GM18909 (cell line): ENCODE measurements around the gene SBNO2.

Experiments used
- ATAC-seq: cut with Tn5 transposase; IDR thresholded peaks from one replicate; pipeline ENCODE4 v1.9.1; 2021; ENCODE audit warnings: mild to moderate bottlenecking; ENCODE audit not compliant: unreplicated experiment, poor library complexity

SBNO2 gene

DNA sequence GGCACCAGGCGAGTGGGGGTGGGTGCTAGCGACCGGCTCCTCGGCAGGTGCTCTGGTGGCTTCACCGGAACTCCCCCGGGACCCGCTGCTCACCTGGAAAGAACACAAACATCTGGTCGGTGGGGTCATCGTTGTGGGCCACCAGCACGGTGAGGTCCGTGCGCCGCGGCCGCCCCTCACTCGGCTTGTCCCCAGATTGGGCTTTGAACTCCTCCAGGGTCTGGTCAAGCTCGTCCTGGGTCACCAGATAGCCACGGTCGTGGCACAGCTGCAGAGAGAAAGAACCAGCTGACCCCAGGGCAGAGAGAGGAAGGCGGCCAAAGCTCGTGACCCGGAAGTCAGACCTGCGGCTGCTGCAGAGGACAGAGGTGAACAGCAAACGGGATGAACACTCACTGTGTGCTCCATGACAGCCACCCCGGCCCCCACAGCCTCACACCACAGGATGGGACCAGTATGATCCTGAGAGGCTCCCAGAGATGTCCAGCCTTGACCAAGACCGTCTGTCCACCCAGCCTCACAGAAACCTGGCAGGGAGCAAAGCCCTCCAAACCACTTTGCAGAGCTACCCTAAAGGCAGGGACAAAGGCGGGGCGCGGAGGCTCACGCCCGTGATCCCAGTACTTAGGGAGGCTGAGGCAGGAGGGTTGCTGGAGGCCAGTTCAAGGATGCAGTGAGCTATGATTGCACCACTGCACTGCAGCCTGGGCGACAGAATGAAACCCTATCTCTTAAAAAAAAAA, 80.1 kb downstream of the SBNO2 start:
- no peak for ATAC-seq

DNA sequence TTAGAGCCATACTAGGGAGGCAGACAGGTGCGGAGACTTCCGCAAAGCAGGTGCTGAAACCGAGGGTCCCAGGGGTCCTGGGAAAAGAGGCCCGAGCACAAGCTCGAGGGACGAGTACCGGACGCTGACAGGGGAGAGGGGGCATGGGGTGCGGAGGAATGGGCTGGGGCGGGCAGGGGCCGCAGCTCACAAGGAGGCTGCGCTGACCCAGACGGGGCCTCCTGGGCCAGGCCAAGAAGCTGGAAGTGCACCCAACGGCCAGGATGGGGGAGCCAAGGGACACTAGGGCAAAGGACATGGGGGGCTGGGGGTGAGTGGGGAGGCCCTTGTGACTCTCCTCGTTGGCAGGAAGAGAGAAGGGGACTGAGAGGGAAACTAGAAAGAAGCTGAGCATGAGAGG, 80.7 kb downstream of the SBNO2 start:
- no peak for ATAC-seq

DNA sequence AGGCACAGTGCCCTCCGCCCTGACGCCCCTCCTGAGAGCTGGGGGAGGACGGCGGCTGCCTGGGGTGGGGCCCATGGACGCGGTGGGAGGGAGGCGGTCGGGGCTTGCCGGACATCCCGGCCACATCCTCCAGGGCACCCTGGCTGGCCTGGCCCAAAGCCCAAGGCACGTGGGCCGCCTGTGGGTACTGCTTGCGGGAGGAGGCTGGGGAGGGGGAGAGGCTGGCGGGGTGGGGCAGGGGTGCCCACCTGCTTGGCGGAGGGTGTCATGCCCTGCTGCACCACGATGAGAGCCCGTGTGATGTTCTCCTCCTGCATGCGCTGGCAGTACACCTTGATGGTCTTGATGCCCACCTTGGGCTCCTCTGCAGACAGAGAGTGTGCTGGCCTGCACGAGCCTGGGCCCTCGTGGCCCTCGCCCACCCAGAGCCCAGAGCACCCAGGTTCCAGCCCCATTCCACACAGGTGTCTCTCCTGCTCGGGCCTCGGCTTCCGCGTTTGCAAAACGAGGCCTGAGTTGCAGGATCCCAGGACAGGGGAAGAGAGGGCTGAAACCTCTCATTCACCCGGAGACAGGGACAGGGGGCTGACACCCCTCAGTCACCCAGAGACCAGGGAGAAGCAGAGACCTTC, 82.4 kb downstream of the SBNO2 start:
- ATAC-seq = no peak

DNA sequence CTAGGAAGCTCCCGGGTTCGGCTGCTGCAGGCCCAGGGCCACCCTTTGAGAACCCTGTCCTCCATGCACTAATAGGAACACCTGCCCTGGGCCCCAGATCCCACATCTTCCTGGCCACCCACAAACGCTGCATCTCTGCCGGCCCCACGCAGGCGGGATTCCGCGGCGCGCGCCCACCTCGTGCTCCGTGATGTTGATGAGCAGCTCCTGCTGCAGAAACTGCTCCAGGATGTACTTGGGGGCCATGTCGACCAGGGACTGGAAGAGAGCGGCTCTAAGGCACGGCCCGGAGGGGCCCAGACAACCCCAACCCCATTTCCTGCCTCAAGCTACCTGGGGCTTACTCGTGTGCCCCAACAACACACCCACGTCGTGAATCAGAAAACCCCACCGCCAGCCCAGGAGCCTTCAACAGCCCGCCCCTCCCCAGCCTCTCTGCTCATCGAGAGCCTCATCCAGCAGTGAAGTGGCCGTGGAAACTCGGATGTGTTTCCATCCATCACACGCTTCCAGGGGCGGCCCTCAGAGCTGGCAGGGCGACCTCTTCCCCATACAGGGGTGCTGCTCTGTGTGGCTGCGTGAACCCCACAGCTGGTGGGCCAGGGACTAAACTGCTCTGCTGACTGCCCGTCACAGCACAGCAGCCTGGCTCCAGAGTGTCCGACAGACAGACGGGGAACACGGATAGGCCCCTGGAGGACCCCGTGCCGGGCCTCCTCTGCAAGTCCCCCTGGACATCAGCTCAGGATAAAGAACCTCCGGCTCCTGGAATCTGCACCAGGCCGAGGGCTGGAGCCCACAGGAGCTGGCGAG, 83.1 kb downstream of the SBNO2 start:
- ATAC-seq = no peak

DNA sequence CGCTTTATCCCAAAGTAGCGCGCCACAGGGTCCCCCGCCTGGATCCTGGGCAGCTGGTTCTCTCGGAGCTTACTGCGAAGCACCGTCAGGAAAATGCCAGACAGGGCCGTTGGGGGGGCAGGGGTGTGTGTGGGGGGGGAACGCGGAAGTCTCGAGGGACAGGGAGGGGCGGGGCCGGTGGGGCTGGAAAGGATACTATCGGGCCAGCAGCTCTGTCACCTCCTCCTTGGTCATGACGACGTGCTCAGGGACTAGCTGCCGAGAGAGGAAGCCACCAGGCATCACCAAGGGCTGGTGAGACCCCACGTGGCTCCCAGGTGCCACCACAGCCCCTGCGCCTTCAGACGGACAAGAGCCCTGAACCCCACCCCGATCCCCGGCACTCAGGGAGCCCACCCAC, 84.2 kb downstream of the SBNO2 start:
- ATAC-seq = no peak

DNA sequence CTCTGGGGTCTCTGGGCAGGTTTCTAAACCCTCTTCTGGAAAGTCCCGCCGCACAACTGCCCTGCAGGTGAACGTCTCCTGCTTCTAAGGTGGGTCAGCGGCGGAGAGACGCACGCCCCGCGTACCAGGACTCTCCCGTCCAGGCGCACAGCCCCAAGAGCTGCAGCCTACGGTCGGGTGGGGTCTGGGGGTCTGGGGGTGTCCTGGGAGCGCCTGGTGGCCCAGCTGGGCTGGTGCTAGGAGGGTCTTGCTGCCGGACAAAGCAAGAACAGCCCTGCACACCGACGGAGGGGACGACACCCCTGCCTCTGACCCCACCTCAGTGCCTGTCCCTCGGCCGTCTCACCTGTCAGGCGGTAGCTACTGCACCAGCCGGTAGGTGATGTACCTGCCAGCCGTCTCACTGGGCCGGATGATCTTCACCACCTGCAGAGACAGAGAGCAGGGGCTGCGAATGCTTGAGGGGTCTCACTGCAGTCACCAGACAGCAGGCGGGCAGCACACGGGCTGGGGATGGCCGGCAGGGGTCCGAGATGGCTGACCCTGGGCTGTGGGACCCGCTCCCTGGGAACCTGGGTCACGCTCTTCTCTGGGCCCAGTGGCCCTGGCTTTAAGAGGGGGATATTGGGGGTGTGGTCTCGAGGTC, 84.8 kb downstream of the SBNO2 start:
- no peak for ATAC-seq

DNA sequence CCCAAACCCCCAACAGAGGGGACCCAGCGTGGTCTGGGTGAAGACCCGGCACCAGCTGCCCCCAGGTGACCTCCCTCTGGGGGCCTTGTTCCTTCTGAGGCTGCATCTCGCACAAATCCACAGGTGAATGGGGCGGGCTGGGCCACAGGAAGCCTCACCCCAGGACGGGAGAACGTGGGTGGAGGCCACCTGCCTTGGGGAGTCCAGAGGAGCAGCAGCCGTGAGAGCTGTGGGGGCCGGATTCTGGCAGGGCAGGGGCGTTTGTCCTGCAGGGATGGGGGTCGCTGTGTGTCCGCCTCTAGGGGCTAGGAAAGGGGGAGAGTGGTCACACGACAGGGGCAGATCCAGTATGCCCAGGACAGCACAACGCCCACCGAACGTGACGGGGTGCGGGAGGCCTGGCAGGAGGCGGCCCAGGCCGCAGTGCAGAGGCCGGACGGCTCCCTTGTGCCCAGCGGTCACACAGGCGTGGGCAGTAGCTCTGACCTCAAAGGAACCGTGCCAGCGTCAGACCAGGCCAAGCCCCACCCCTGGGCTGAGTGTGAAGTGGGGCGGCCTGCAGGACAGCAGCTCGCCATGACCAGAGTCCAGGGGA, 85.6 kb downstream of the SBNO2 start:
- ATAC-seq = no peak

DNA sequence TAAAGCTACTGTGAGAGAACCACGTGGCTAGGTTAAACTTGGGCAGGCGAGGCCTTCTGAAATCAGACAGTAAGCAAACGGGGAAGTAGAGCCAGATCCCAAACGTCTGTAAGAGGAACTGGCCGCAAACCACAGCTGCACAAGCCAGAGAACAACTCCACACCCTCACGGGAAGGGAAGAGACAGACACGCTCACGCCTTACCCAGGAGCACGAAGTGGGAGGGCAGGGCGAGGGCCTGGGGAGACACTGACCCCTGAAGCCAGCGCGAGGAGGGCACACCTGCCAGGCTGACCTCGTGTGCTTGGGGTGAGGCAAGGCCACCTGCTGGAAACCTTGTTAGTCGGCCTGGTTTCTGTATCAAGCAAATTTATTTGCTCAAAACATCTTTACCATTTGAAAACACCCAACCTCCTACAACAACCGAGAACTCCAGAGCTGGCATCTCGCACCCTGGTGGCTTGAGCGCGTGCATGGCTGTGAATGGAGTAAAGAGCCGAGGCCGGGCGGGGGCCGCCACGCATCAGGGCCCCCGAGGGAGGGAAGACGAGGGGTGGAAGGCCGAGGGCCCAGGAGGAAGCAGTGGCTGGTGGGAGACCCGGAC, 86.2 kb downstream of the SBNO2 start:
- no peak for ATAC-seq

DNA sequence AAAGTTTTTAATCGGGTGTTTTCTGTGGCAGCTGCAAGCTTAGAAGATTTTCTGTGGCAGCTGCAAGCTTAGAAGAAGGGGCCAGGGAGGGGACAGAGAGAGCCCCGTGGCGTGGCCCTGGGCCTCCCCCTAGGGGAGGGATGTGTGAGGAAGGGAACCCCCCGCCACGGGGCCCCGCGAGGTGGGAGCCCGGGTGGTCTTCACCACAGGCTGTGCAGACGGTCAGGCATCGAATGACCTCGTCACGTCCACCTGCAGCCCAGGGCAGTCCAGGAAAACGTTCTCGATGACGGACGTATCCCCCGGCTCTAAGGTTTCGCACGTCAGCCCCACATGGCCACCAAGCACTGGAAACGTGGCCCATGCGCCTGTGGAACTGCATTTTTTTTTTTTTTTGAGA, 87.5 kb downstream of the SBNO2 start:
- ATAC-seq = no peak

DNA sequence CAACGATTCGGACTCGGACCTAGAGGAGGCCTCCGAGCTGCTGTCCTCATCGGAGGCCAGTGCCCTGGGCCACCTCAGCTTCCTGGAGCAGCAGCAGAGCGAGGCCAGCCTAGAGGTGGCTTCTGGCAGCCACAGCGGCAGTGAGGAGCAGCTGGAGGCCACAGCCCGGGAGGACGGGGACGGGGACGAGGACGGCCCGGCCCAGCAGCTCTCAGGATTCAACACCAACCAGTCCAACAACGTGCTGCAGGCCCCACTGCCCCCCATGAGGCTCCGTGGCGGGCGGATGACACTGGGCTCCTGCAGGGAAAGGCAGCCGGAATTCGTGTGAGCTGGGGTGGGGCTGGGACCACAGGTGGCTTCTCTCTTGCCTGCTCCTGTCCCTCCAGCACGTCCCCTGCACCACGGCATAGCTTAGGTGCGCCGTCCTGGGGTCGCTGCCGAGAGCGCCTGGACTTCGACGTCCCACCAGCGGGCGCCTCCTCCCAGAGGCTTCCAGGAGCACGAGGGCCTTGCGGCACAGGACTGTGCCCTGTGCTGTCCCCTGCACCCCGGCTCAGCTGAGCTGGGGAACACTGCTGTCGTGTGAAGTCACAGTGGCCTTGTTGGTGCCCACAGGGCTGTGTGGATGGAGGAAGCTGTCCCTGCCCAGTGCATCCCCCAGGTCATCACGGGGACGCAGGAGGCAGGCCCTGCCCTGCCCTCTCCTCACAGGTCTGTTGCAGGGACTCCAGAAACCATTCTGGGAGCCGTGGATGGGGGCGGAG, 88.2 kb downstream of the SBNO2 start:
- no peak for ATAC-seq

DNA sequence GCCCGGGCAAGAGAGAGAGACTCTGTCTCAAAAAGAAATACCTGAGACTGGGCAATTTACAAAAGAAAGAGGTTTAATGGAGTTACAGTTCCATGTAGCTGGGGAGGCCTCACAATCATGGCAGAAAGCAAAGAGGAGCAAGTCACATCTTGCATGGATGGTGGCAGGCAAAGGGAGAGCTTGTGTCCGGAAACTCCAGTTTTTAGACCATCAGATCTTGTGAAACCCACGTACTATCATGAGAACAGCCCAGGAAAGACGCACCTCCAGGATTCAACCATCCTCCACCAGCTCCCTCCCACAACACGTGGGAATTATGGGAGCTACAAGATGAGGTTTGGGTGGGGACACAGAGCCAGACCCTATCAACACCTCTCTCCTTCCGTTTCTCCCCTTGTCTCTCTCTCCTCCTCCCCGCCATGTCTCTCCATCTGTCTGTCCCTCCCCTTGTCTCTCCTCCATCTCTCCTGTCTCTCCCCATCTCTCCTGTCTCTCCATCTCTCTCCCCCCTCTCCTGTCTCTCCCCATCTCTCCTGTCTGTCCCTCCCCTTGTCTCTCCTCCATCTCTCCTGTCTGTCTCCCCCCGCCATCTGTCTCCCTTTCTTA, 88.9 kb downstream of the SBNO2 start:
- ATAC-seq = no peak

DNA sequence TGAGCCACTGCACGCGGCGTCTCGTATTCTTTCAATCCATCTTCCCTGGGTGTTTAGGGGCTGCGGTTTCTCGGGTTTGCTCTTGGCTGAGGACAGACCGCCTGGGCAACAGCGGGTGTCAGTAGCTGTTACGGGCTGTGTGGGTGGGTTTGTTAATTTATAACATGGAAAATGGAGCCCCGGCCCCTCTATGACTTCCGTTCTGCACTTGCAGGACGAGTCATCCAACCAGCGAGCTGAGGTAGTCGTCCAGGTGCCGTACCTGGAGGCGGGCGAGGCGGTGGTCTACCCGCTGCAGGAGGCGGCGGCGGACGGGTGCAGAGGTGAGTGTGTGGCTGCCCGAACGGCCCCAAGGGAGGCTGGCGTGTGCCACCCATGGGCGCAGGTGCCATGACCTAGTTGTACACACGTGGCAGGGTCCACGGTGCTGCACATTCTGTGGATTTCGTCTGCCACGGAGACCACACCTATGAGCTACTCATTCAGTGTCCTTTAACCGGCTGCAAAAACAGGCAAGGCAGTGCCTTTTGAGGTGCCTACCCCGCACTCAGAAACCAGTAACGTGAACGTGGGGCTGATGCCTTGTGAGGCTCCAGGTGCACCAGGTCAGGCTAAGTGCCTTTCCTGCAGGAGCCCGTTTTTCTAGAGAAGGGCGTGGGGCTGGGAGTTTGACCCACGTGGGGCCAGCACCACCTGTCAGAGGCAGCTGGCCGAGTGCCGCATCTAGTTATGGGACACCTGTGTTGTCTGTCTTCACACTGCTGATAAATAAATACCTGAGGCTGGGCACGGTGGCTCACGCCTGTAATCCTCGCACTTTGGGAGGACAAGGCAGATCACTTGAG, 89.8 kb downstream of the SBNO2 start:
- no peak for ATAC-seq

DNA sequence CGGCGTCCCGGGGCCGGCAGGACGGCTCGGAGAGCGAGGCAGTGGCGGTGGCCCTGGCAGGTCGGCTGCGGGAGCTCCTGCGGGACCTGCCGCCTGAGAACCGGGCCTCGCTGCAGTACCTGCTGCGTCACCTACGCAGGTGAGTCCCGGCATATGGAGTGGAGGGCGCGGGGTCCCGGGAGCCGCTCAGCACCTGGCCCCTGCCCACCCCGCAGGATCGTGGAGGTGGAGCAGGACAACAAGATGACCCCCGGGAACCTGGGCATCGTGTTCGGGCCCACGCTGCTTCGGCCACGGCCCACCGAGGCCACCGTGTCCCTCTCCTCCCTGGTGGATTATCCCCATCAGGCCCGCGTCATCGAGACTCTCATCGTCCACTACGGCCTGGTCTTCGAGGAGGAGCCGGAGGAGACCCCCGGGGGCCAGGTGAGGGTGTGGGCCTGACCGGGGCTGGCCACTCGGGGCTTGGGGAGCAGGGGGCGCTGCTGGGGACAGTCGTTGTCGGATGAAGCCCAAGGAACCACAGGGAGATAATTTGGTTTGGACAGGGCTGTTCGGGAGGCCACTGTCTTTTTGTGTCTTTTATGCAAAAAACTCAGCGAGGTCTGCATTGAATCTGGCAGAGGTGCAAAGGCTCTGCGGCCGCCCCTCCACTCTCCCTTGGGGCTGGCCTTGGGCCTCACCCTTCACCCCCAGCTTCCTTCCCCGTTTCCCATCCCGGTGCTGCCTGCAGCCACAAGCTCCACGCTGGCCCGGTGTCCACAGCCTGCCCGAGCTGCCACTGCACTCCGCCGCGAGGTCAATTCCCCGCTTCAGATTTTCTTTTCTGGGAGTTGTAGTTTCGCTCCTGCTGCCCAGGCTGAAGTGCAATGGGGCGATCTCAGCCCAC, 90.9 kb downstream of the SBNO2 start:
- no peak for ATAC-seq

DNA sequence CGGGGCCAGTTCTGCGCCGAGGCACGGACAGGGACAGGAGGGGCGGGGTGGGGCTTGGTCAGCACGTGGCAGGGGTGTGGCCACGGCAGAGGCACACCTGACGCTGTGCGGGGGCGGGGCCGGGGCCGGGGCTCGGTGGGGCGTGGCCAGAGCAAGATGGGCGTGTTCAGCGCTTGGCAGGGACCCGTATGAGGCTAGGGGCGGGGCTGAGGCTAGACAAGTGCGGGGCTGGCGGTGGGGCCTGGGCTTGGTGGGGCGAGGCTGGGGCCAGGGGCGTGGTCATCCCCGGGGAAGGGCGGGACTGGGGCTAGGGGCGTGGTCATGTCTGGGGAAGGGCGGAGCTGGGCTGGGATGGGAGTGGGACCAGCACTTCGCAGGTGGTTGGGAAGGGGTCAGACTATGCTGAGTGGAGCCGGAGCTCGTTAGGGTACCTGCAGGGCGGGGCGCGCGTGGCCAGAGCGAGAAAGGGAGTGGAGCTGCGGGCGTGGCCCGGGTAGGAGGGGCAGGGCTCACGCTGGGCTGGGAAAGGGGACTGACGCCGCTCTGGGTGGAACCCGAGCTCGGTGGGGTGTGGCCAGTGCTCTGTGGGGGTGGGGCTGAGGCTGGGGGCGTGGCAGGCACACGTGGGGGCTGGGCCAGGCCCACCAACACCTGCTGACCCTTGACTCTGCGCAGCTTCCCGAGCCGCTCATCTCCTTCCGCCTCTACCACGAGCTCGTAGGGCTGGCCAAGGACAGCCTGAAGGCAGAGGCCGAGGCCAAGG, 91.7 kb downstream of the SBNO2 start:
- ATAC-seq = no peak

DNA sequence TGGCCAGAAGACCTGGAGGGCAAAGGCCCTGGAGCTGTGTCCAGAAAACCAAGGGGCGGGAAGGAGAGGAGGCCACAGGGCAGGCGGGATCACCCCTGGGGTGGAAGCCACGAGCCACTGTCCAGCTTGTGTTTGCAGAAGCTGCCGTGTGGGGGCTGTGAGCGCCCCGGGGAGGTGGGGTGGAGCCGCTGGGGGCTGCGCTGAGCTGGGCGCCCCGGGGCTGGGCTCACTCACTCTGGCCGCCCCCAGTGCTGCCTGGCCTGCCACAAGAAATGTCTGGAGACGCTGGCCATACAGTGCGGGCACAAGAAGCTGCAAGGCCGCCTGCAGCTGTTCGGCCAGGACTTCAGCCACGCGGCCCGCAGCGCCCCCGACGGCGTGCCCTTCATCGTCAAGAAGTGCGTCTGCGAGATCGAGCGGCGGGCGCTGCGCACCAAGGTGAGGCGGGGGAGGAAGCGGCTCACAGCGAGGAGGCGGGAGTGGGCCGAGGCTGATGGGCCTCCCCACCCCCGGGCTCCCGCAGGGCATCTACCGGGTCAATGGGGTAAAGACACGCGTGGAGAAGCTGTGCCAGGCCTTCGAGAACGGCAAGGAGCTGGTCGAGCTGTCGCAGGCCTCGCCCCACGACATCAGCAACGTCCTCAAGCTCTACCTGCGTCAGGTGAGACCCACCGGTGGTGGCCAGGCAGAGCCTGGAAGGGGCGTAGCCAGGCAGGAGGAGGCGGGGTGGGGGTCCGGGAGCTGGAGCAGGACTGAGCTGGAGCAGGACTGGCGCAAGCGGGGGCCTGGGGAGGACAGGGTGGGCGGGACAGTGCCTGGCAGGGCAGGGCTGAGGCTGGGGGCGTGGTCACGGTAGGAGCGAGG, 92.5 kb downstream of the SBNO2 start:
- ATAC-seq = no peak
